Loucy (cell line): ENCODE results near the gene CALHM3.
"Not testable (repeated sequence)": the region's sequence is repeated elsewhere in the genome, so short reads cannot be mapped to it uniquely, and the experiment has no call there.

Experiments used
- H2AFZ ChIP-seq: fragments of 200-600 bp; sonication (generic); 2 replicates; pipeline ENCODE4 v1.6.0; 2016; ENCODE audit warnings: antibody characterized with exemption, mild to moderate bottlenecking, low read length, moderate library complexity
- H3F3A ChIP-seq: fragments of 200-600 bp; 2 replicates; pipeline ENCODE4 v1.6.0; 2016; ENCODE audit warnings: antibody characterized with exemption, low read depth, mild to moderate bottlenecking
- H3K27me3 ChIP-seq: fragments of 200-600 bp; sonication (generic); 2 replicates; pipeline ENCODE4 v1.6.1; 2014; ENCODE audit warnings: low read length, mild to moderate bottlenecking; ENCODE audit not compliant: insufficient read depth, poor library complexity, severe bottlenecking
- H3K36me3 ChIP-seq: fragments of 200-600 bp; sonication (generic); 2 replicates; pipeline ENCODE4 v1.6.1; 2016; ENCODE audit warnings: low read length; ENCODE audit not compliant: insufficient read depth
- H3K4me1 ChIP-seq: fragments of 200-600 bp; sonication (generic); 2 replicates; pipeline ENCODE4 v1.5.1; 2014; ENCODE audit warnings: low read length, mild to moderate bottlenecking; ENCODE audit not compliant: insufficient read depth, poor library complexity, severe bottlenecking
- H3K4me2 ChIP-seq: fragments of 200-600 bp; sonication (generic); 2 replicates; pipeline ENCODE4 v1.6.0; 2014; ENCODE audit warnings: antibody characterized with exemption, low read length, low read depth, mild to moderate bottlenecking; ENCODE audit not compliant: poor library complexity, severe bottlenecking
- H3K4me3 ChIP-seq: fragments of 200-600 bp; sonication (generic); 2 replicates; pipeline ENCODE4 v1.5.1; 2014; ENCODE audit warnings: low read length, mild to moderate bottlenecking, mixed read lengths; ENCODE audit not compliant: poor library complexity, severe bottlenecking
- H3K79me2 ChIP-seq: fragments of 200-600 bp; sonication (generic); 2 replicates; pipeline ENCODE4 v1.6.1; 2014; ENCODE audit warnings: low read length; ENCODE audit not compliant: insufficient read depth
- H3K9ac ChIP-seq: fragments of 200-600 bp; sonication (generic); 2 replicates; pipeline ENCODE4 v1.6.0; 2014; ENCODE audit warnings: mild to moderate bottlenecking, low read depth, low read length, moderate library complexity; ENCODE audit not compliant: poor library complexity, severe bottlenecking
- H3K9me2 ChIP-seq: fragments of 200-600 bp; sonication (generic); replicated peaks from 2 replicates; pipeline ENCODE4 v1.6.1; 2016; ENCODE audit warnings: low read depth, low read length, mixed read lengths
- H3K9me3 ChIP-seq: fragments of 200-600 bp; sonication (generic); 2 replicates; pipeline ENCODE4 v1.6.1; 2014; ENCODE audit warnings: mild to moderate bottlenecking, antibody characterized with exemption, low read length, low read depth; ENCODE audit not compliant: insufficient read depth
- H4K20me1 ChIP-seq: fragments of 200-600 bp; sonication (generic); 2 replicates; pipeline ENCODE4 v1.6.0; 2014; ENCODE audit warnings: antibody characterized with exemption, low read length, mild to moderate bottlenecking; ENCODE audit not compliant: insufficient read depth, poor library complexity, severe bottlenecking
- EZH2phosphoT487 ChIP-seq: fragments of 200-600 bp; IDR thresholded peaks from 2 replicates; pipeline ENCODE4 v1.6.1; 2018; ENCODE audit warnings: antibody characterized with exemption, mild to moderate bottlenecking, moderate library complexity, borderline replicate concordance
- TF ChIP-seq, protein P1 (sequence below): fragments of 200-600 bp; sonication (generic); conservative IDR thresholded peaks from 2 replicates; pipeline ENCODE4 v1.5.1; 2014; ENCODE audit warnings: mild to moderate bottlenecking, antibody characterized with exemption, low read length

CALHM3 gene, protein sequence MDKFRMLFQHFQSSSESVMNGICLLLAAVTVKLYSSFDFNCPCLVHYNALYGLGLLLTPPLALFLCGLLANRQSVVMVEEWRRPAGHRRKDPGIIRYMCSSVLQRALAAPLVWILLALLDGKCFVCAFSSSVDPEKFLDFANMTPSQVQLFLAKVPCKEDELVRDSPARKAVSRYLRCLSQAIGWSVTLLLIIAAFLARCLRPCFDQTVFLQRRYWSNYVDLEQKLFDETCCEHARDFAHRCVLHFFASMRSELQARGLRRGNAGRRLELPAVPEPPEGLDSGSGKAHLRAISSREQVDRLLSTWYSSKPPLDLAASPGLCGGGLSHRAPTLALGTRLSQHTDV

GRCh38 chr10:103479135-103479534 is at the start of gene CALHM3:
Gene CALHM3 (minus strand): TSS chr10:103479240. CDS start chr10:103479032, 208 bp downstream.
- Histone ChIP-seq H3K9me2 (no peaks in the 10 kb centered on the region), H3F3A (no peaks in the 10 kb centered on the region), H3K79me2 (no peaks in the 10 kb centered on the region), H4K20me1 (no peaks in the 10 kb centered on the region), H3K27me3 (no peaks in the 10 kb centered on the region), H3K4me3 (no peak within 1 kb of the TSS), H3K4me1 (peaks cover 14% of the 10 kb centered on the region), H3K9me3 (no peaks in the 10 kb centered on the region), H2AFZ (no peak within 1 kb of the TSS), H3K4me2 (no peak within 1 kb of the TSS), H3K9ac (no peak within 1 kb of the TSS), H3K36me3 (no peaks in the 10 kb centered on the region)
- TF ChIP-seq, protein P1, sequence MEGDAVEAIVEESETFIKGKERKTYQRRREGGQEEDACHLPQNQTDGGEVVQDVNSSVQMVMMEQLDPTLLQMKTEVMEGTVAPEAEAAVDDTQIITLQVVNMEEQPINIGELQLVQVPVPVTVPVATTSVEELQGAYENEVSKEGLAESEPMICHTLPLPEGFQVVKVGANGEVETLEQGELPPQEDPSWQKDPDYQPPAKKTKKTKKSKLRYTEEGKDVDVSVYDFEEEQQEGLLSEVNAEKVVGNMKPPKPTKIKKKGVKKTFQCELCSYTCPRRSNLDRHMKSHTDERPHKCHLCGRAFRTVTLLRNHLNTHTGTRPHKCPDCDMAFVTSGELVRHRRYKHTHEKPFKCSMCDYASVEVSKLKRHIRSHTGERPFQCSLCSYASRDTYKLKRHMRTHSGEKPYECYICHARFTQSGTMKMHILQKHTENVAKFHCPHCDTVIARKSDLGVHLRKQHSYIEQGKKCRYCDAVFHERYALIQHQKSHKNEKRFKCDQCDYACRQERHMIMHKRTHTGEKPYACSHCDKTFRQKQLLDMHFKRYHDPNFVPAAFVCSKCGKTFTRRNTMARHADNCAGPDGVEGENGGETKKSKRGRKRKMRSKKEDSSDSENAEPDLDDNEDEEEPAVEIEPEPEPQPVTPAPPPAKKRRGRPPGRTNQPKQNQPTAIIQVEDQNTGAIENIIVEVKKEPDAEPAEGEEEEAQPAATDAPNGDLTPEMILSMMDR, result no peak
- TF ChIP-seq EZH2phosphoT487, result no peak

- Histone ChIP-seq H3K27me3 (no peaks in the 10 kb centered on the region), H3K9ac (no peak overlapping the region), H3K9me2 (no peaks in the 10 kb centered on the region), H4K20me1 (no peaks in the 10 kb centered on the region), H2AFZ (no peak overlapping the region), H3K36me3 (no peaks in the 10 kb centered on the region), H3K9me3 (no peaks in the 10 kb centered on the region; the same call in 1 of the 2 replicates), H3K4me1 (no peaks in the 10 kb centered on the region), H3F3A (no peaks in the 10 kb centered on the region), H3K4me3 (no peak overlapping the region), H3K4me2 (no peak overlapping the region), H3K79me2 (no peaks in the 10 kb centered on the region)
- no peak for TF ChIP-seq EZH2phosphoT487
- TF ChIP-seq, protein P1, result no peak
These were observed 49.5 kb upstream of the CALHM3 start for GRCh38 chr10:103528549-103528948.

- not testable (repeated sequence) for H3K36me3 ChIP-seq, H3F3A ChIP-seq, H3K9me2 ChIP-seq, H3K9me3 ChIP-seq, H3K9ac ChIP-seq, H3K27me3 ChIP-seq, H3K4me1 ChIP-seq, H3K4me2 ChIP-seq, H2AFZ ChIP-seq, H4K20me1 ChIP-seq, H3K4me3 ChIP-seq, H3K79me2 ChIP-seq
These were observed 48.4 kb upstream of the CALHM3 start for GRCh38 chr10:103527476-103527875.

- Histone ChIP-seq H3K27me3 (no peaks in the 10 kb centered on the region), H3K4me3 (no peak overlapping the region), H3K4me1 (no peaks in the 10 kb centered on the region), H3K4me2 (no peak overlapping the region), H2AFZ (no peak overlapping the region), H3K9me3 (no peaks in the 10 kb centered on the region; the same call in 1 of the 2 replicates), H3K36me3 (no peaks in the 10 kb centered on the region), H4K20me1 (no peaks in the 10 kb centered on the region), H3K9ac (no peak overlapping the region), H3K79me2 (no peaks in the 10 kb centered on the region), H3K9me2 (no peaks in the 10 kb centered on the region), H3F3A (no peaks in the 10 kb centered on the region)
- no peak for TF ChIP-seq EZH2phosphoT487
- TF ChIP-seq, protein P1, result no peak
These were observed 46.9 kb upstream of the CALHM3 start for GRCh38 chr10:103525901-103526300.
